ENCODE results near the gene TPRA1.

DNA sequence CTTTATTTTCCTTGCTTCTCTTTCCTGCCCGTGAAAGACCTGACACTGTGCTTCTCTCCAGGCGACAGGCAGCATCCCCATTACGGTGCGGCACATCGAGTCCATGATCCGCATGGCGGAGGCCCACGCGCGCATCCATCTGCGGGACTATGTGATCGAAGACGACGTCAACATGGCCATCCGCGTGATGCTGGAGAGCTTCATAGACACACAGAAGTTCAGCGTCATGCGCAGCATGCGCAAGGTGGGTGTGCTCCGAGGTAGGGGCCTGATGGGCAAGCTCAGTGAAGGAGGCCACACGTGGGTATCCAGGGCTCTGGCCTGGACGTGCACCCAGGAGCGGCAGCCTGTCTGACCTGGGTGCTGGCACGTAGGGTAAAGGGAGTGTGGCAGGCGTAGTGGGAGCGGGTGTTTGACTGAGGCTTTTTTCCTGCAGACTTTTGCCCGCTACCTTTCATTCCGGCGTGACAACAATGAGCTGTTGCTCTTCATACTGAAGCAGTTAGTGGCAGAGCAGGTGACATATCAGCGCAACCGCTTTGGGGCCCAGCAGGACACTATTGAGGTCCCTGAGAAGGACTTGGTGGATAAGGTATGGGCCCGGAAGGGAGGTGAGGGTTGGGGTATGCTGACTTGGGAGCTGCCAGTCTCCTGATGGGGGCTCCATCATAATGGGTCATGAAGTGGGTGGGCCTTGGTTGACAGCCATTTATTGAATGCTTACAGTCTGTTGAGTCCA, 30.3 kb upstream of the TPRA1 start:
- TF ChIP-seq, protein P1, sequence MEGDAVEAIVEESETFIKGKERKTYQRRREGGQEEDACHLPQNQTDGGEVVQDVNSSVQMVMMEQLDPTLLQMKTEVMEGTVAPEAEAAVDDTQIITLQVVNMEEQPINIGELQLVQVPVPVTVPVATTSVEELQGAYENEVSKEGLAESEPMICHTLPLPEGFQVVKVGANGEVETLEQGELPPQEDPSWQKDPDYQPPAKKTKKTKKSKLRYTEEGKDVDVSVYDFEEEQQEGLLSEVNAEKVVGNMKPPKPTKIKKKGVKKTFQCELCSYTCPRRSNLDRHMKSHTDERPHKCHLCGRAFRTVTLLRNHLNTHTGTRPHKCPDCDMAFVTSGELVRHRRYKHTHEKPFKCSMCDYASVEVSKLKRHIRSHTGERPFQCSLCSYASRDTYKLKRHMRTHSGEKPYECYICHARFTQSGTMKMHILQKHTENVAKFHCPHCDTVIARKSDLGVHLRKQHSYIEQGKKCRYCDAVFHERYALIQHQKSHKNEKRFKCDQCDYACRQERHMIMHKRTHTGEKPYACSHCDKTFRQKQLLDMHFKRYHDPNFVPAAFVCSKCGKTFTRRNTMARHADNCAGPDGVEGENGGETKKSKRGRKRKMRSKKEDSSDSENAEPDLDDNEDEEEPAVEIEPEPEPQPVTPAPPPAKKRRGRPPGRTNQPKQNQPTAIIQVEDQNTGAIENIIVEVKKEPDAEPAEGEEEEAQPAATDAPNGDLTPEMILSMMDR (IDR thresholded peaks at IDR 0.05): no peak
- no peak for TF ChIP-seq POLR2A (IDR thresholded peaks at IDR 0.05; ENCODE audit: low read depth)

Data from esophagus muscularis mucosa (tissue), 3 donors.